ENCODE results near the gene UBTD2. TPM values are rescaled to one million over a fixed set of nuclear protein-coding genes. Genes with fewer than 3 reads are reported as not detected.

Gene UBTD2
- total RNA-seq, 2 donors from 2014 or later, result 30.4 to 30.5 TPM

DNA sequence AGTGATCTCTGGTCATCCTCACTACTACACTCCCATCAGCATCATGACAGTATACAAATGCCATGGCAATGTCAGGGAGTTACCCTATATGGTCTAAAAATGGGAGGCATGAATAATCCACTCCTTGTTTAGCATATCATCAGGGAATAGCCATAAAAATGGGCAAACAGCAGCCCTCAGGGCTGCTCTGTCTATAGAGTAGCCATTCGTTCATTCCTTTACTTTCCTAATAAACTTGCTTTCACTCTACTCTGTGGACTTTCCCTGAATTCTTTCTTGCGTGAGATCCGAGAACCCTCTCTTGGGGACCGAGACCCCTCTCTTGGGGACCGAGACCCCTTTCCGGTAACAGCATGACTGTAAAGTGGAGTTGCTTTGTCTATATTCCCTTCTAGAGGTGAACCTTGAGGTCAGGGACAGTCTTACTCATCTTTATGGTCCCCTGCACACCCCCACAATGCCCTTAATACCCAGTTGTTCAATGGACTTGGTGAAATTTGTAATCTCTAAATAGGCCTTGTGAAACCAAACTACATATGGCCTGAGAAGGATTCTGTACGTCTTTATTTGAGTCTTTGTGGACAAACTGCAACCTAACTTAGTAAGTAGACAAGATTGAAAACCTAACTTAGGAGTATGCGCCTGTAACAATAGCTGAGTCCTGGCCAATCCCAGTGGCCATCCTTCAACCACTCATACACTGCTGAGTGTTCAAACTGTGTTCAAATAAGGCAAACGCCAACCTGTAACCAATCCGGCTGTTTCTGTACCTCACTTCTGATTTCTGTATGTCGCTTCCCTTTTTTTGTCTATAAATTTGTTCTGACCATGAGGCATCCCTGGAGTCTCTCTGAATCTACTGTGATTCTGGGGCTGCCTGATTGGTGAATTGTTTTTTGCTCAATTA, 32.3 kb upstream of the UBTD2 start:
- Mint-ChIP-seq H3K4me1 (peaks cover 5% of the 10 kb centered on the region), H3K27me3 (ENCODE audit: insufficient read depth) (peaks cover 23% of the 10 kb centered on the region), H3K9me3 (no peaks in the 10 kb centered on the region), H3K27ac (no peak overlapping the region), H3K4me3 (no peak overlapping the region), H3K36me3 (ENCODE audit: low read depth) (no peaks in the 10 kb centered on the region)
- no peak overlapping the region for H3K4me3 ChIP-seq (ENCODE audit: low read length)
- TF ChIP-seq CTCF (conservative IDR thresholded peaks at IDR 0.05), result no peak
- DNase-seq, result peak; percentile 17
- no peak overlapping the region for H3K9ac ChIP-seq (ENCODE audit: extremely low read depth, low read length, poor library complexity, severe bottlenecking)
- H3K9me3 ChIP-seq (ENCODE audit: control insufficient read depth, low read length), result no peaks in the 10 kb centered on the region
- no peak overlapping the region for H3K27ac ChIP-seq (ENCODE audit: low read depth, low read length)
- peaks cover 15% of the 10 kb centered on the region for H3K27me3 ChIP-seq (ENCODE audit: control insufficient read depth, insufficient read depth, low read length, poor library complexity, severe bottlenecking)
- H3K36me3 ChIP-seq (ENCODE audit: control insufficient read depth, insufficient read depth, low read length), result no peaks in the 10 kb centered on the region
- H3K4me1 ChIP-seq (ENCODE audit: control insufficient read depth, insufficient read depth, low read length), result peaks cover 5% of the 10 kb centered on the region
- WGBS, 2 experiments (ENCODE audit: insufficient coverage in 1 of 2, insufficient read length in 1 of 2), result 93 to 95% methylated on average over 7 to 11 of the region's 11 CpGs

DNA sequence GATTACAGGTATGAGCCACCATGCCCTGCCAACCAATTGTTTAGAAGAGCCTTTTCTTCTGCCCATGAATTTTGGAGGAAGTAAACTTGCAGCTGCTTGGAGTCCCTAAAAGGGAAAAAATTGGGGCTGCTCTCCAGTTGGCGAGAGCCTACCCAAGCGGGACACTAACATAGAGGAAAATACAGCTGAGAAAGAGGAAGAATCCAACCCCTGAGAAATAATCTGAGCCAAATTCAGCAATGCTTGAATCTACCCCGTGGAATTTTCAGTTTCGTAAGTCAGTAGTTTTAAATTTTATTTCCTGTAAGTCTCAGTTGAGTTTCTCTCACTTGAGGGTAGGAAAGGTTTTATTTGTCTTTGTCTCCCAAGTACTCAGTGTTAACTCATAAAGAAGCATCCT, 30.4 kb upstream of the UBTD2 start:
- Histone ChIP-seq H3K36me3 (ENCODE audit: control insufficient read depth, insufficient read depth, low read length) (no peaks in the 10 kb centered on the region), H3K4me3 (ENCODE audit: low read length) (no peak overlapping the region), H3K4me1 (ENCODE audit: control insufficient read depth, insufficient read depth, low read length) (peaks cover 5% of the 10 kb centered on the region), H3K9me3 (ENCODE audit: control insufficient read depth, low read length) (no peaks in the 10 kb centered on the region), H3K9ac (ENCODE audit: extremely low read depth, low read length, poor library complexity, severe bottlenecking) (no peak overlapping the region), H3K27ac (ENCODE audit: low read depth, low read length) (no peak overlapping the region), H3K27me3 (ENCODE audit: control insufficient read depth, insufficient read depth, low read length, poor library complexity, severe bottlenecking) (no peaks in the 10 kb centered on the region)
- DNase-seq, result peak; percentile 18
- H3K4me1 Mint-ChIP-seq, result peaks cover 5% of the 10 kb centered on the region
- no peaks in the 10 kb centered on the region for H3K9me3 Mint-ChIP-seq
- 96 to 100% methylated on average over 4 of the region's 4 CpGs for WGBS, 2 experiments (ENCODE audit: insufficient coverage in 1 of 2, insufficient read length in 1 of 2)
- no peaks in the 10 kb centered on the region for H3K36me3 Mint-ChIP-seq (ENCODE audit: low read depth)
- no peak for TF ChIP-seq CTCF (conservative IDR thresholded peaks at IDR 0.05)
- no peak overlapping the region for H3K27ac Mint-ChIP-seq
- H3K27me3 Mint-ChIP-seq (ENCODE audit: insufficient read depth), result peaks cover 11% of the 10 kb centered on the region
- no peak overlapping the region for H3K4me3 Mint-ChIP-seq

GRCh38 chr5:172312286-172312685, 28.7 kb upstream of the UBTD2 start:
- Histone ChIP-seq H3K36me3 (ENCODE audit: control insufficient read depth, insufficient read depth, low read length) (no peaks in the 10 kb centered on the region), H3K4me3 (ENCODE audit: low read length) (no peak overlapping the region), H3K9ac (ENCODE audit: extremely low read depth, low read length, poor library complexity, severe bottlenecking) (no peak overlapping the region), H3K27me3 (ENCODE audit: control insufficient read depth, insufficient read depth, low read length, poor library complexity, severe bottlenecking) (no peaks in the 10 kb centered on the region), H3K27ac (ENCODE audit: low read depth, low read length) (no peak overlapping the region), H3K9me3 (ENCODE audit: control insufficient read depth, low read length) (no peaks in the 10 kb centered on the region), H3K4me1 (ENCODE audit: control insufficient read depth, insufficient read depth, low read length) (peaks cover 5% of the 10 kb centered on the region)
- peaks cover 5% of the 10 kb centered on the region for H3K4me1 Mint-ChIP-seq
- no peaks in the 10 kb centered on the region for H3K36me3 Mint-ChIP-seq (ENCODE audit: low read depth)
- no peak overlapping the region for H3K27ac Mint-ChIP-seq
- DNase-seq, result peak; percentile 23
- no peaks in the 10 kb centered on the region for H3K9me3 Mint-ChIP-seq
- 80 to 85% methylated on average over 1 of the region's 1 CpG for WGBS, 2 experiments (ENCODE audit: insufficient coverage in 1 of 2, insufficient read length in 1 of 2)
- H3K4me3 Mint-ChIP-seq, result no peak overlapping the region
- H3K27me3 Mint-ChIP-seq (ENCODE audit: insufficient read depth), result peaks cover 6% of the 10 kb centered on the region
- no peak for TF ChIP-seq CTCF (conservative IDR thresholded peaks at IDR 0.05)

Measured in endodermal cell (in vitro differentiated cells).